Esophagus mucosa (tissue), 1 donor: ENCODE measurements around the gene SLC23A1. TPM values are rescaled to one million over a fixed set of nuclear protein-coding genes. Genes with fewer than 3 reads are reported as not detected.
A peak's percentile ranks its signal among the peaks of the same experiment; 100 is the strongest.

Source experiments
- ATAC-seq: fragments of 200-7000 bp; cut with Tn5 transposase; one replicate; pipeline ENCODE4 v1.9.1; 2020
- total RNA-seq: library from RNA; stranded (reverse); gene quantifications from one replicate; pipeline ENCODE4 v1.2.4, GENCODE V29; 2023
- donor health status: DM: yes; HTN: yes; CAD: no.

Gene SLC23A1
- total RNA-seq, 1 donor from 2014 or later: 0.28 TPM

DNA sequence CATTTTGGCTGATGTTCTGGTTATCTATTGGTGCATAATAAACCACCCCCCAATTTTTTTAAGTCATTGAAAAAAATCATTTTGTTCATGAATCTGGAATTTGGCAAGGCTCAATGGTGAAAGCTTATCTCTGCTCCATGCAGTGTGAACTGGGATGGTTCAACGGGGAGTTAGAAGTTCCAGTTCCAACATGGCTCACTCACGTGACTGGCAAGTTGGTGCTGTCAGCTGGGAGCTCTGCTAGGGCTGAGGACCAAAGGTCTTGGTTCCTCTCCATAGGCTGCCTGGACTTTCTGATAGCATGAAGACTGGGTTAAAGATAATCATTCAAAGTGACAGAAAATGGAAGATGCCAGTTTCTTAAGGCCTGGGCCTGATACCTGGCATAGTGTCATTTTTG, 23.9 kb upstream of the SLC23A1 start:
- no peak for ATAC-seq

DNA sequence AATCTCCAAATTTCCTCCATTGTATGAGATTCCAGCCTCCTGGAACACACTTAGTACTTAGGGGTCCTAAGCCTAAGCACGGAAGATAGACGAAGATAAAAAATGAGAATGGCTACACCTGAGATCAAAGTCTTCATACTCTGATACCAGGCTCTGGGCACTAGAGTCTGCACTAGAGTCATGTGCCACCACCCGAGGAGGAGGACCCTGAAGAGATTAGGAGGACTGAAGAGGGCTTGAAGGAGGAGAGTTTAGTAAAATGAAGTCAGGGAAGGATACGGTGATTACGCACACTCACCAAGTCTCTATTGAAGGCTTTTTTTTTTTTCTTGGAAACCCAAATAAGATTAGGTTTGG, 21.4 kb upstream of the SLC23A1 start:
- ATAC-seq: no peak

DNA sequence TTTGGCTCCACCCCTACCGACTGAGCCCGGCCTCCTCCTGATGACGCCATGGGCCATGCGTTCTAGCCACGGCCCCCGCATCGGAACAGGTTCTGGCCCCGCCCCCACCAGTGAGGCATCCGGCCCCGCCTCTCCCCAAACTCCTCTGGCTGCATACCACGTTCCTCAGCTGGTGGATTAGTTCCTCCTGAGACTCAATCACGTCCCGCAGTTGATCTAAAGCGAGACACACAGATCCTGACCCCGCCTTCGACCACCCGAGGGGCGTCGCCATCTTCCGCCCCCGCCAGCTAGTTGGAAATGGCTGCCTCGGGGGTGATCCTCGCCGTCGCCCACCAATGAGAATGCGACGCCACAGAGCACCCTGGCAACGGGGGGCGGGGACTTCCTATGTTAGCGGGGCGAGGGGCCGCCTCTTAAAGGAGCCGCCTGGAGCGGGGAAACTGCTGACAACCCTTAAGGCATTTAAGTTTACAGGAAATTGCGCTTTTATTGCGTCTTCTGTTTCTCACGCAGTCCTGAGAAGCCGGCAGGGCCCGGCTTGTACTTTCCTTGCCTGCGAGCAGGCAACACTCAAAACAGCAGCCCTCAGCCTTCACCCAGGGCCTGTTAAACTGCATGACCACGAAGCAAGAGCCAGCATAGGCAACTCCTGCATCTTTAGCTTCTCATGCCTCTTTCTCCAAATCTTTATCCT, 20.8 kb upstream of the SLC23A1 start, which contains the start of gene SPATA24:
Gene SPATA24 (minus strand): TSS at position 303 of the 697 bp plus-strand sequence. CDS start 29 bp downstream, at position 274.
- ATAC-seq: peak; percentile 92

DNA sequence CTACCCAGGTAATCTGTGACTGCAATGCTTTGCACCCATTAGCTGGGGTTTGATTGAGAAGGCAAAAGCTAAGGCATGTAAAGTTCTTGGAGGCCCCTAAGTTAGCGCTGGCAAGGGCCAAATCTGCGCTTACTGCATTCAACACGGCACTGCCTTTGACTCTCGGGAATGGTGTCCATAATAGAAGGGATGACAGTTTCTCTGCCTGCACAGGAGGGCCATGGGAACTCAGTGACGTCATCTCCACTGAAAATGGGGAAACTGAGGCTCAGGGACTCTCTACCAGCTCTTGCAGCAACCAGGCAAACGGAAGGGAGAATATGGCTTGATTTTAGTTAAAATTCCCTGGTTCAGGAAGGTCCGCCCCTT, 20.3 kb upstream of the SLC23A1 start:
- peak; percentile 5 for ATAC-seq

DNA sequence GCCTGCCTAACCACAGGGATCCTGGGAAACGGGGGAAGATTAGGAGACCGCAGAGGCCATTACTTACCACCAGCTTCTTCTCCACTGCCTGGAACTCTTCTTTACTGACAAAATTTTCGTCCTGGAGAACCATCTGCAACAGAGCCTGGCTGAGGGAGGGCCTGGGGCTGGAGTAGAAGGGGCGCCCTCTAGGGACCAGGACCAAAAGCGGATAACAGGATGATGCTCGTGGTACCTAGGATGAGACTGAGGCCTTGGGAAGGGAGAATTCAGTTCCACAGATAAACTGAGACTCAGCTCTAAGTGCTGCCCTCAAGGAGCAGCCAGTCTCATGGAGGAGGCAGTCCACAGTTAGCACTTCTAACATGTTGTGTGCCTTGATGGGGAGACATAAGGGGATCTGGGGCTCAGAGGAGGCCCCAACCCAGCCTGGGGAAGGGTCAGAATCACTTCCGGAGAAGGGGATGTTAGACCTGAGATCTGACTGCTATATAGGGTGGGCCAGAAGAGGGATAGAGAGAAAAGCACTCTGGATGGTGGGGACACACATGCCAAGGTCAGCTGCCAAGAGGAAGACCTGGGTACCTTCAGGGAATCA, 19.6 kb upstream of the SLC23A1 start:
- no peak for ATAC-seq

DNA sequence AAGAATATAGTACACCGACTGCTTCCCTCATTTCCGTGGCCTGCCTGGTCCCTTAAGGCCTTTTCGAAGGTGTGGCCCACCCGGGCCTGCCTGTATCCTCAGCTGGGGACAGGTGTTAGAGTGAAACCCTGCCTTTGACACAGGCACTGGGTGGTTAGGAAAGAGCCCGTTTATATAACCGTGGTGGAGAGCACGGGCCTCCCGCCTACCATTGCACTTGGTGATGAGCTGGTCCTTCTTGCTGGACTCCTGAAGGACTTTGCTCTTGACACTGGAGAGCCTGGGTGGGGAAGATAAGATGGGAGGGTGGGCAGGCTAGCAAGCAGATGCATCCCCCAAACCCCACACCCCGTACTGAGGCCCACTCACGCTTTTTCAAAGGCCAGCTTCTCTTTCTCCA, 18.4 kb upstream of the SLC23A1 start:
- no peak for ATAC-seq

DNA sequence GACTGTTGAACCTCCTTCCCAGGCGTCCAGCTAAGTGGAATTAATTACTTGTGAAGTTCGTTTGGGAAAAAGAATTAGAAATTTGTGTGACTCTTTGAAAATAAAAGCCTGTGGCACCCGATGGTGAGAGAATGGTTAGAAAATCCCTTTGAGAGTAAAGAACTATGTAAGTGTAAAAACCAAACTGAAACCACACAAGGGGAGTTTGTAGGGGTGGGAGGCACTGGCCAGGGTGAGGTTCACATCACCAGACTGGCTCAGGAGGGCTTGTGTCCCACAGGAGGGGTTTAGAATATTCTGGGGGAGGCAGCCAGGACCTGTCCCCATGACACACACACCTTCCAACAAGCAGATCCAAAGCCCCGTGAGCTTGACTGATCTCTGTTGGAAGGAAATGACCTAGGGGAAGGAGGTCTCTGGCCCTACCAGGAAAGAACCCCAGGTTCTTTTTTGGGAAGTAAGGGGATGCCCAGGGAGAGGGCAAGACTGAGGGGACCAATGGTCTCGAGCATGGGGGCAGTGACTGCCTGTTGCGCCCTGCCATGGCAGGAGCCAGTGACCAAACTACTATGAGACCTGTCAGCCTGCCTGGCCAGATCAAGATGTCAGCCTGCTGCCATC, 16.5 kb upstream of the SLC23A1 start:
- ATAC-seq: no peak

DNA sequence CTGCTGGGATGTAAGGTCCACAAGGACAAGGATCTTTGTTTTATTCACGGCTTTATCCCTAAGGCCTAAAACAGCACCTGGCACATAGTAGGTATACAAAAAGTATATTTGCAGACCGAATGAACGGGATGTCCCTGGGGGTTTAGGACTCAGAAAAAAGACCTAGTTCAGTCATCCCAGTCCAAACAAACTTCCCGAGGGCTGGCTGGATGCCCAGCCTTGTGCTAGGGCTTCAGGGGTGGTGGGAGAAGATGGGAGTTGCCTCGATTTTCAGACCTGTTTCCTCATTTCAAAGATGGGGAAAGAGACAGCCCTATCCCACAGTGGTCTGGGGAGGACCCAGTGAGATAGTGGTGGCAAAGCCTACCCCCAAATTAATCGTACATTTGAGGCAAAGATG, 14.8 kb upstream of the SLC23A1 start:
- no peak for ATAC-seq

DNA sequence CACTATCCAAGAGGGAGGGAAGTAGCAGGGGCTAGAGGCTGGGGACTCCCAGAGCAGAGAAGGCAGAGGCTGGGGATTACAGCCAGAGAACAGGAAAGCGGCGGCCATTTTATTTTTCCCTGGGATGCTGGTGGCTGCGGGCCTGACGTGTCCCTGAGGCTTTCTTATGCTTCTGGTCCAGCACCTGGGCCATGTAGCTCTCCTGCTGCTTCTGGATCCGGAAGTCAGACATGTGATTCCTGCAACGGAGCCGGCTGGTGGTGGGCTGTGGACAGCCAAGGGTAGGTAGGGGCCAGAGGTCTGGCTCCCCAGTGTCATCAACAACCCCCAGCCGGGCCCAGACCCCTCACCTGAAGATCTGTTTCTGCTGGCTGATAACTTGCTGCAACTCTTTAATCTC, 13.6 kb upstream of the SLC23A1 start:
- ATAC-seq: no peak

DNA sequence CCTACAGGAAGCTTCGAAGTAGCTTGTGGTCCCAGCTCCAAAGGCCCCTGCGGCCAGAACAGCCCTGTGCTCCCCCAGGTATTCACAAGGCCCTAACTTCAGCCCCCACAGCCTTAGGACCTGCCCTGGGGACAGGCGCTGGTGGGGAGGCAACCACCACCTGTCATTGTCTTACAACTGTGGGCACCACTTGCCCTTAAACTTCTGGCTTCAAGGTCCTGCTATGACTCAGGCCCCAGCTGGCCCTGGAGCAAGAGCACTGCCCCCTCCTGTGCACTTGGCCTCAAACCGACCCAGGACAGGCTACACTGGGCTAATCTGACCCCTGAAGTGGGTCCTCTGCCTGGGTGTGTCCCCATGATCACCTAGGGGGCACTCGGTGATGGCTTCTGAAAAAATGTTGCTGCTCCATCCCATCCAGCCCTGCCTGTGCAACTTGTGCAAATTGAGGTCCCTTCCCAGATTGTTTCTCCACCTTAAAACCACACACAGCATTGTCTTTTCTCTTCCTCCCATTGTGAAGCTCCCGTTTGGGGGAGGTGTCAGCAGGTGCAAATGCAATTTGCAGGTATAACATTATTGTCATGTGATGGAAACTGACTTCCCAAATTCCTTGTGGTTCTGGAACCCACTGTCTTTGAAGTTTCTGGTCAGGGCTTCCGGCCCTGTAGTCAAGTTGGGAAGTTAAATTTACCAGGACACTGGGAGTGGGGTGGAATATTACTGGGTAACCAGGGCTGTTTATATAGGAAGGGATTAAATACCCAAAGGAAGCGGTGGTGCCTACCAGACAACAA, 12.9 kb upstream of the SLC23A1 start:
- ATAC-seq: no peak

DNA sequence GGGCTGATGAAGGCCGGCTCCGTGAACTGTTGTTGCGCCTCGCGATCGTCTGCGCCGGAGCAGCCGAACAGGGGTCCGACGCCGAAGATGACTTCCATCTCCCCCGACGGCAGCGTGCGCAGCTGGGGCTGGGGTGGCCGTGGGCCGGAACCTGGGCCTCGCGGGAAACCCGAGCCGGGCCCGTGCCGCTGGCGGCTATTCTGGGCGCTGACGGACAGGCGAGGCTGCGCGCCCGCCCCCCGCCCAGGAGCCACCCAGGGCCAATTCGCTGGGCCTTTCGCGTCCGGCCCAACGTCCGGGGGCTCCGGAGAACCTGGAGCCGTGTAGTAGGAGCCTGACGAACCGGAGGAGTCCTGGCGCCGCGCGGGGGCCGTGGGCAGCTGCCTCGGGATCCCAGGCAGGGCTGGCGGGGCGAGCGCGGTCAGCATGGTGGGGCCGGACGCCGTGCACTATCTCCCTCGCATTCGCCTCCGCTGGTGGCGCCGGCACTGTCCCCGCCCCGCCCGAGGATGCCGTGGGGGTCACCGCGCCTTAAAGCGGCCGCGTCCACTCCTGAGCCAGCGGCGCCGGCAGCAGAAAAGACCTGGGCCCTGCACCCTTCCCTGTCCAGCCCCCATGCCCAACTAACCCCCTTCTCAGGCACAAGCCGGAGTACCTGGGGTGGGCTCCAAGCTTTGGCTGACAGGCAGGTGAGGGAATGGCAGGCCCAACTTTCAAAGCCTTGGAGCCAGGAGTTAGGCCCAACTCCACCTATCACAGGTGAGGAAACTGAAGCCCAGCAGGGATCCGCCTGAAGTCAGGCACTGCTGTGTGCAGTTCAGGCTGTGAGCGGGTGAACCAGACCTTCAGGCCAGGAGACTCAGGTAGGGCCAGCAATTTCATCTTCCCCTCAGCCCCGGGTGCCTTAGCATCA, 11.8 kb upstream of the SLC23A1 start, which contains the start of gene PROB1:
Gene PROB1 (minus strand): TSS at position 451 of the 913 bp plus-strand sequence. CDS start 23 bp downstream, at position 428.
- ATAC-seq: no peak

DNA sequence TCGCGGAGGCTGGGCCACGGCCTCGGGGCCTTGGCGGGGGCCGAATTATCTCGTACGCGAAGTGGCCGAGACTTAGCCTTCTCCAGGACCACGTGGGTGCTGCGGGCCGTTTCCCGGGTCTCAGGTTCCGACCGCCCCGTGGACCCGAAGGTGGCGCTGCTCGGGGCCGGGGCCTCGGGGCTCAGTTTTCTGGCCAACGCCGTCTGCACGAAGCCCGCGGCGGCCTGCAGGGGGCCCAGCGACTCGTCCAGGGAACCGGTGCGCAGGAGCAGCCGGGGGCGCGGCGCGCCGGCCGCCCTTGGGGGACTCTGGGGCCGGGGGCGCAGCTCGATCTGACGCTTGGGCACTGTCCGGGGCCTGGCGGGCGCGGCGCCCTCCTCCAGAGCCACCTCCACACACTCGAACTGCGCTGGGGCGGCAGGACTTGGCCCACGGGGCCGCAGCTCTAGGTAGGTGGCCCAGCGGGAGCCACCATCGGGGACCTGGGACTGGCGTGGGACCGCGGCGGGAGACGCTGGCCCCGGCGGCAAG, 11.1 kb upstream of the SLC23A1 start:
- ATAC-seq: peak; percentile 1

DNA sequence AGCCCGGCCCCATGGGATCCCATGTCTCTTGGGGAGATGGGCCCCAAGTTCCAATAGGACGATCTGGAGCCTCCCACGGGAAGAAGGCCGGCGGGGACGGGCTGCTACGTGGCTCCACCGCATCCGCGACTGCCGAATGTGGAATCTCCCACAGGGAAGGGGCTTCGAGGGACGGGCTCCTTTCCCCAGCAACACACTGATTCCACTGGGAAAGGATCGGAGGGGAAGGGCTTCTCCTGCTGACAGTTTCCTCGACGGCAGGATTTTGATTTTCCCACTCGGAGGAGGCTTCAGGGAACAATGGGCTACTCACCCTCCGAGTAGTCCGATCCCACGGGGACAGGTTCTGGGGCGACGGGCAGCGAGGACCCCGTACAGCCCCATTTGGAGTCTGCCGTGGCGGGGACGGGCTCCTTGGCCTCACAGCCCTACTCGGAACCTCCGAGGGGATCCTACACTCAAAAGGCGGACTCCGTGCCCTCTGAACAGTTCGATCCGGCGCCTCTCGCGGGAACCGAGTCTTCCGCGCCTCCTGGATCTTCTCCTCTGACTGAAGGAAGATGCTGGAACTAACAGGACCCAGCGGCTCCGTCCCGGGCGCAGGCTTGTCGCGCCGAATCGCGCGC, 10.5 kb upstream of the SLC23A1 start:
- ATAC-seq: no peak

DNA sequence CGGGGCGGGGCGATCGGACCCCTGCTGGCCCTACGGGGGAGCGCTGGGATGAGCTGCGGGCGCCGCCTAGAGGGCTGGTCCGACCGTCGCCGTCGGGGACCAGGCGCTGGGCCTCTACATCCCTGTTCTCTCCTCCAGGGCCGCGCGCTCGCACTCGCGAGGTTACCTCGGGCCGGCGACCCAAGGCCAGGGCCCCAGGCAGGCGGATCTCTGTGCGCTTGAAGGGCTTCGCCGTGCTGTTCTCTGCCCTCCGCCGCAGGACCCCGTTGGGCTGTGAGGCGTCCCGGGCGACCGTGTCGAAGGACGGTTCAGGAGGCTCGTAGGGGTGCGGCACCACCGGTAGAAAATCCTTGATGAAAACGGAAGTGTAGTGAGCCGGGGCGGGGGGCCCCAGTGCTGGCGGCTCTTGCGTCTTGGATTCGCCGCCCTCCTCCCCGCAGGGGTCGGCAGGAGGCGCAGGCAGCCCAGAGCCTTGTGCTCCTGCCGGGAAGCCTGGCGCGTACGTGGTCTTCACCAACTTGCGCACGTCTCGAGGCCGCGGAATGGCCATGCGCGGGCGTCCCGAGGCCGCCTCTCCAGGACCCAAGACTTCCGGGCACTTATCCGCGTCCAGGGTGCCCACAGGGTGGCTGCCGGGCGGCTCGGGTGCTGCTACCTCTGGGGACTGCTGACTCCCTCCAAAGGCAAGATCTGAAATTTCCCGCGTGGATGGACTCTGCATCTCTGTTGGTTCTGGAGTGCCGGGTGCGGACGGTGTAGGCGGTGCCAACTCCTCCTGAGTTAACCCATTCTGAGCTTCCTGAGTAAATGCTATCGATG, 9.8 kb upstream of the SLC23A1 start:
- ATAC-seq: peak; percentile 62

DNA sequence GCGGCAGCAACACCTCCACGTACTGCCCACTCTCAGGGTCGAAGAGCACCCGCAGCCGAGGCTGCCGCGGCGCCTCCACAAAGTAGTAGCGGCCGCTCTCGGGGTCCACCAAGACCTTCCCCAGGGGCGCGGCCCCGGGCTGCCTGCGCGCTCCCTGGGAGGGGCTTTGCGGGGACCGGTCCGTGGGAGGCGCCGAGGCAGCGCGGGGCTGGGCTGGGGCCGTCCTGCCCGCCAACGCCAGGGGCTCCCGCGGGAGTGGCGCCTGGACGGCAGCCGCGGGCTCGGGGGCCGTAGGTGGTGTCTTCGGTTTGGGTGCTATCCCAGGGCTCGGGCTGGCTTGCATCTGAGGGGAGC, 9.2 kb upstream of the SLC23A1 start:
- no peak for ATAC-seq

DNA sequence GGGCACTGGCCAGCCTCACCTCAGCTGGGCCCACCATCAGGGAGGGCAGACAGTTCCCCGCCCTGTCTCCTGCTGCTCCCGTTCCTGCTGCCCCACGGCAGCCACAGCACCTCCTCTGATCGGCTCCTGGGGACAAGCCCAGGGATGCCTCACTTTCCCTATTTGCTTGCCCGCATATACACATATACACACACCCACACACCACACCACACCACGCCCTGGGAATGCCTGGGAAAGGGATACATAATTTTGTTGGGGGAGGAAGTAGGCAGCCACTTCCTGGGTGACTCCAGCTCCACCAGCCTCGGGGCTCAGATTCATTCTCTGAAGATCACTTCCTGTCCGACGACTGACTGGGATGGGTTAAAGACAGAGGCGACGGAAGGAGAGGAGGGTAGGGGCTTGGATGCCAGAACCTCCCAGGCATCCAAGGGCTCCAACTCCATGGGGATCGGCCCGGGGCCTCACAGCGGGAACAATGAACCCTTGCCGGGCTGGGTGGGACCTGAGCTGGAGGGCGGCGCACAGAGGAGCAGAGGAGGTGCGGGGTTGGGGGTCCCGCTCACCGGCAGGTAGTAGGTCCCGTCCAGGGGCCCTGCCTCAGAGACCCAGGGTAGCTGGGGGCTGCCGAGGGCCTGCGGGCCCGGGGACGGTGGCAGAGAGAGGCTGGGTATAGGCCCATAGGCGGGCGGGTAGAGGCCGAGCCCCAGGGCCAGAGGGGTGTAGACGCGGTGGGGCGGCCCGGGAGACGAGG, 8.7 kb upstream of the SLC23A1 start:
- peak; percentile 46 for ATAC-seq

DNA sequence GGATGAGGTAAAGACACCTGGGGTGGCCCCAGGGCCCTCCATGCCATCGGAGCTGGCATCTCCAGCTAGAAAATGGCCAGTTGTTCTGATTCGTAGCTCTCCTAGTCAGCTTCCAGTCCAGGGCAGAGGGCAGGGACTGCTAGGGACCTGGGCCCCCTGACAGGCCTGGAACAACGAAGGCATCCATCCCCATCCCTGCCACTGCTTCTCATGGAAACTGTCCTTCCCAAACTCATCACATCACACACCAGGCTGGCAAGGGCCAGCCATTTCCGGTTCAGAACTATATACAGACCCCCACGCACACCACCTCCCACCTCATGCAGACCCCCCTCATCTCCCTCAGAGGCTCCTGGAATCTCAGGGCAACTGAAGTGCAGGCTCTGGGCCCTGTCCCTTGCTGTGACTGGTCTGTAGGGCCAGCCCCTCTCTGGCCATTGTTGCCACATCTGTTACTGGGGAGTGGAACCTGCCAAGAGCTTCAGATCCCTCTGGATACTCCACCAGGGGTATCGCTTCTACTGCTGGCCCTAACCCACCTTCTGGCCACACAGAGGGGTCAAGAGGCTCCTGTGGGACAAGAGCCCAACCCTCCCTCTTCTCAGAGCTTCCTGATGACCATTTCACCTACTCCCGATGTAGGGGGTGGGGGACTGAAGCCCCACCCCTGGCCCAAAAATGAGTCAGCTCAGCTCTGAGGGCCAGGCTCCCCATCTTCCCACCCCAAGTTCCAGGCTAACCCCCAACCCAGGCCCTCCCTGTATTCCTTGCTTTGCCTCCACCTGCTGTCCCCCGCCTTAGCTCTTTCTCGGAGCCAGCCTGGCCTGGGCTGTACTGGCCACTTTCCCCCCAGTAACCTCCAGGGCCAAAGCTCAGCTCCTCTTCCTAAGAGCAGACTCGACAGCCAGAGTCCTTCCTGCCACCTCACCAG, 7.8 kb upstream of the SLC23A1 start:
- no peak for ATAC-seq
